Measurements from ENCODE around the gene EXO1. TPM values are rescaled to one million over a fixed set of nuclear protein-coding genes. Genes with fewer than 3 reads are reported as not detected.

The EXO1 gene
- total and polyA plus RNA-seq, 2 donors (not counting 3 experiments of a cell fraction or from before 2014, with no cell fraction given) = 4.1 to 23.5 TPM

DNA sequence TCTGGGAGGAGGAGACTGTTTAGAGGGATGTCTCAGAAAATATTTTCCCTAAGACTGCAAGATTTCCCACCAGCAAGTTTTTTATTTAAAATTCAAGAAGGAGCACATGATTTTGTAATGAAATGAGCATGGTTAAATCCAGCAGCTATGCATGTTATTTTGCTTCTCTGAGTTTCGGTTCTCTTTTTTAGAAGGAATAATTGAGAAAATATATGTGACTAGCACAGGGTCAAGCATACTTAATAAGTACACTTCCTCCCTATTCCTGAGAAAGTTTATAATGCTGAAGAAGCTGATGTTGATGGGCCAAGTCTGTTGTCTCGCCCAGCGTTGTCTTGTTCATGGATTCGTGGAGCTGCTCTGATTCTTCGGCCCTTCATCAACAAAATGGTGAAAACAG, 51.2 kb downstream of the EXO1 start:
- intact Hi-C loops (cut with micrococcal nuclease) (loop anchor here (5.0 kb wide), 2 partner anchors 367 to 553 kb away; partner anchors contain the start of gene KMO), dilution Hi-C loops (cut with MboI; ENCODE audit: extremely low pct_ligation_motif_present, low sequenced_read_pairs) (no loop called here)
- no peaks in the 10 kb centered on the region for H3K27me3 ChIP-seq (ENCODE audit: control insufficient read depth in 2 of 2, insufficient read depth in 2 of 2, low read length in 2 of 2)
- no peaks in the 10 kb centered on the region for H3K9me1 ChIP-seq (replicated peaks; ENCODE audit: control insufficient read depth, extremely low read depth, insufficient read depth, low read length)
- no peak overlapping the region for H3K4me2 ChIP-seq (ENCODE audit: insufficient read depth, low read length)
- ChIA-PET POLR2A (no interaction called here), CTCF (interaction anchor here (1.6 to 1.8 kb wide), 2 partner anchors 86 to 99 kb away, joined by 5 to 6 read pairs; partner anchors contain the start of gene MAP1LC3C)
- no peaks in the 10 kb centered on the region for H3K9me3 ChIP-seq (replicated peaks; ENCODE audit: control insufficient read depth, insufficient read depth, low read length)
- no peak overlapping the region for H2AFZ ChIP-seq (ENCODE audit: low read depth, low read length)
- FAIRE-seq (no peak), DNase-seq (ENCODE audit: low read depth, low spot score) (no peak)
- no peak overlapping the region for H3K9ac ChIP-seq (replicated peaks; ENCODE audit: extremely low read depth, insufficient read depth, low read length)
- no peaks in the 10 kb centered on the region for H3K36me3 ChIP-seq (ENCODE audit: control insufficient read depth in 2 of 2, extremely low read depth in 1 of 2, insufficient read depth in 2 of 2, low read length in 2 of 2)
- no peaks in the 10 kb centered on the region for H3K79me2 ChIP-seq (ENCODE audit: control insufficient read depth, insufficient read depth, low read length)
- no TSS peak for BruUV-seq (replicated peaks)
- H3K27ac ChIP-seq (ENCODE audit: insufficient read depth, low read depth, low read length) = no peak overlapping the region
- no peaks in the 10 kb centered on the region for H3K4me1 ChIP-seq (ENCODE audit: control insufficient read depth, extremely low read depth, insufficient read depth, low read length)
- TF ChIP-seq POLR2A (IDR thresholded peaks at IDR 0.05; ENCODE audit: low read depth, low read length) = no peak
- H3K4me3 ChIP-seq (replicated peaks in 1 of 3; ENCODE audit: insufficient read depth in 1 of 3, low read depth in 1 of 3, low read length in 3 of 3) = no peak overlapping the region
- no peaks in the 10 kb centered on the region for H4K20me1 ChIP-seq (replicated peaks; ENCODE audit: control insufficient read depth, extremely low read depth, insufficient read depth, low read length)

DNA sequence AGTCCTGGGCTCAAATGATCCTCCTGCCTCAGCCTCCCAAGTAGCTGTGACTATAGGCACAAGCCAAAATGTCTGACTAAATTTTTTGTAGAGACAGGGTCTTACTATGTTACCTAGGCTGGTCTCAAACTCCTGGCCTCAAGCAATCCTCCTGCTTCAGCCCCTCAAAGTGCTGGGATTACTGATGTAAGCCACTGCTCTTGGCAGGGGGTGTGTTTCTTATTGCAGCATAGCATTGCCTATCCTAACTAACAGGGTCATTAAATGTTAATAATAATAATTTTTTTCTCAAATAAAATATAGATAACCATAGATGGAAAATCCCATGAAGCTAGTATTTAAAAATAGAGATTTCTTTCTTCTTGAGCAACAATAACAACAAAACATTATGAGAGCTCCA, 52.4 kb downstream of the EXO1 start:
- POLR2A ChIA-PET = no interaction called here
- Histone ChIP-seq H2AFZ (ENCODE audit: low read depth, low read length) (no peak overlapping the region), H3K4me2 (ENCODE audit: insufficient read depth, low read length) (no peak overlapping the region), H3K27me3 (ENCODE audit: control insufficient read depth in 2 of 2, insufficient read depth in 2 of 2, low read length in 2 of 2) (no peaks in the 10 kb centered on the region), H3K9ac (replicated peaks; ENCODE audit: extremely low read depth, insufficient read depth, low read length) (no peak overlapping the region), H3K4me1 (ENCODE audit: control insufficient read depth, extremely low read depth, insufficient read depth, low read length) (no peaks in the 10 kb centered on the region), H3K36me3 (ENCODE audit: control insufficient read depth in 2 of 2, extremely low read depth in 1 of 2, insufficient read depth in 2 of 2, low read length in 2 of 2) (no peaks in the 10 kb centered on the region), H4K20me1 (replicated peaks; ENCODE audit: control insufficient read depth, extremely low read depth, insufficient read depth, low read length) (no peaks in the 10 kb centered on the region), H3K27ac (ENCODE audit: insufficient read depth, low read depth, low read length) (no peak overlapping the region), H3K4me3 (replicated peaks in 1 of 3; ENCODE audit: insufficient read depth in 1 of 3, low read depth in 1 of 3, low read length in 3 of 3) (no peak overlapping the region), H3K79me2 (ENCODE audit: control insufficient read depth, insufficient read depth, low read length) (no peaks in the 10 kb centered on the region), H3K9me1 (replicated peaks; ENCODE audit: control insufficient read depth, extremely low read depth, insufficient read depth, low read length) (no peaks in the 10 kb centered on the region), H3K9me3 (replicated peaks; ENCODE audit: control insufficient read depth, insufficient read depth, low read length) (no peaks in the 10 kb centered on the region)
- TF ChIP-seq JUN (IDR thresholded peaks at IDR 0.05; ENCODE audit: borderline replicate concordance, insufficient read depth, insufficient read length, low read depth) (no peak), GATA2 (IDR thresholded peaks at IDR 0.05; ENCODE audit: insufficient read depth, insufficient read length, low read depth, low read length) (no peak), MYC (IDR thresholded peaks at IDR 0.05; ENCODE audit: low read depth, low read length) (no peak), FOS (IDR thresholded peaks at IDR 0.05; ENCODE audit: borderline replicate concordance, insufficient read depth, low read length) (no peak), EZH2 (IDR thresholded peaks at IDR 0.05; ENCODE audit: borderline replicate concordance, low read depth, low read length, severe bottlenecking) (no peak), POLR2A (IDR thresholded peaks at IDR 0.05; ENCODE audit: low read depth, low read length) (no peak), POLR2AphosphoS5 (IDR thresholded peaks at IDR 0.05; ENCODE audit: insufficient read depth, low read depth, low read length) (no peak)
- TF ChIP-seq, protein P1, sequence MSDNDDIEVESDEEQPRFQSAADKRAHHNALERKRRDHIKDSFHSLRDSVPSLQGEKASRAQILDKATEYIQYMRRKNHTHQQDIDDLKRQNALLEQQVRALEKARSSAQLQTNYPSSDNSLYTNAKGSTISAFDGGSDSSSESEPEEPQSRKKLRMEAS (IDR thresholded peaks at IDR 0.05; ENCODE audit: insufficient read depth, insufficient read length) = no peak
- TF ChIP-seq, protein P2, sequence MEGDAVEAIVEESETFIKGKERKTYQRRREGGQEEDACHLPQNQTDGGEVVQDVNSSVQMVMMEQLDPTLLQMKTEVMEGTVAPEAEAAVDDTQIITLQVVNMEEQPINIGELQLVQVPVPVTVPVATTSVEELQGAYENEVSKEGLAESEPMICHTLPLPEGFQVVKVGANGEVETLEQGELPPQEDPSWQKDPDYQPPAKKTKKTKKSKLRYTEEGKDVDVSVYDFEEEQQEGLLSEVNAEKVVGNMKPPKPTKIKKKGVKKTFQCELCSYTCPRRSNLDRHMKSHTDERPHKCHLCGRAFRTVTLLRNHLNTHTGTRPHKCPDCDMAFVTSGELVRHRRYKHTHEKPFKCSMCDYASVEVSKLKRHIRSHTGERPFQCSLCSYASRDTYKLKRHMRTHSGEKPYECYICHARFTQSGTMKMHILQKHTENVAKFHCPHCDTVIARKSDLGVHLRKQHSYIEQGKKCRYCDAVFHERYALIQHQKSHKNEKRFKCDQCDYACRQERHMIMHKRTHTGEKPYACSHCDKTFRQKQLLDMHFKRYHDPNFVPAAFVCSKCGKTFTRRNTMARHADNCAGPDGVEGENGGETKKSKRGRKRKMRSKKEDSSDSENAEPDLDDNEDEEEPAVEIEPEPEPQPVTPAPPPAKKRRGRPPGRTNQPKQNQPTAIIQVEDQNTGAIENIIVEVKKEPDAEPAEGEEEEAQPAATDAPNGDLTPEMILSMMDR (IDR thresholded peaks at IDR 0.05; ENCODE audit: extremely low read depth in 1 of 2, insufficient read depth in 1 of 2, low read depth in 1 of 2, low read length in 2 of 2) = no peak
- FAIRE-seq (no peak), DNase-seq (ENCODE audit: low read depth, low spot score) (no peak)
- dilution Hi-C loops (cut with MboI; ENCODE audit: extremely low pct_ligation_motif_present, low sequenced_read_pairs) = no loop called here
- CTCF ChIA-PET = no interaction called here
- intact Hi-C loops (cut with micrococcal nuclease) = no loop called here
- BruUV-seq (replicated peaks) = no TSS peak
